Activated CD4-positive, alpha-beta memory T cell treated with anti-CD3 and anti-CD28 coated beads, Interleukin-2, amount 10 ng/mL, durations not matched to agents 7 days and 5 days (primary cell): Measurements from ENCODE around the gene PRSS12. TPM values are rescaled to one million over a fixed set of nuclear protein-coding genes. Genes with fewer than 3 reads are reported as not detected.

Experiments
- CTCF ChIA-PET: fragments of 350-600 bp; sonication (Branson Sonifier 250); formaldehyde crosslinking; loops from one replicate; lab custom pipeline; 2021; ENCODE audit warnings: antibody characterized with exemption, inconsistent platforms; lab: Charles Lee
- POLR2A ChIA-PET: fragments of 350-600 bp; sonication (Branson Sonifier 250); formaldehyde crosslinking; loops from one replicate; lab custom pipeline; 2021; ENCODE audit warnings: antibody characterized with exemption; lab: Charles Lee
- DNase-seq: peaks from one replicate; pipeline ENCODE4 v3.0.0-alpha.2; 2020
- H3K27ac Mint-ChIP-seq: one replicate; pipeline ENCODE4 v1.8.0; 2021; ENCODE audit warnings: mild to moderate bottlenecking, mixed read lengths
- H3K27me3 Mint-ChIP-seq: one replicate; pipeline ENCODE4 v1.8.0; 2021; ENCODE audit warnings: mixed read lengths
- H3K36me3 Mint-ChIP-seq: one replicate; pipeline ENCODE4 v1.8.0; 2021; ENCODE audit warnings: low read depth, mixed read lengths
- H3K4me1 Mint-ChIP-seq: one replicate; pipeline ENCODE4 v1.8.0; 2021; ENCODE audit warnings: mixed read lengths
- H3K4me3 Mint-ChIP-seq: one replicate; pipeline ENCODE4 v1.8.0; 2021; ENCODE audit warnings: mild to moderate bottlenecking, mixed read lengths
- H3K9me3 Mint-ChIP-seq: one replicate; pipeline ENCODE4 v1.8.0; 2021; ENCODE audit warnings: mixed read lengths
- total RNA-seq, 2 experiments: library from RNA; stranded (reverse); gene quantifications; one replicate each; pipeline ENCODE4 v1.2.3, GENCODE V29; 2021

PRSS12 gene
- total RNA-seq, 2 experiments from 2014 or later: not detected

DNA sequence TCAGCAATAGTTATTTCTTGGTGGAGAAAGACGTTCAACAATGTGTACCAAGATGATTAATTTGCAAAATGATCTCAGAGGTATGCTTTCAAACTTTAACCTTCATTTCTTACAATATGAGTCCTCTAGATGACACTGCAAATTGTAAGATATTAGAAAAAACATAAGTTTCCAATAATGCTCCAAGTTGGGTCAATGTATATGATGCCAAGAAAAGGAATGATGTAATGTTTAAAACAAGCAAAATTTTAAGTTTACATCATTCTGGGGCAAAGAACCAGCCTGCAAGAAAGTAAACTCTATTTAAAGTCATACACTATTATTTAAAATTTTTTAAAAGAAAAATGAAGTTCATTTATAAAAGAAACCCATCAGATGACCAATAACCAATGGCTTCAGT is 56.1 kb downstream of the PRSS12 start:
- no peaks in the 10 kb centered on the region for H3K4me1 Mint-ChIP-seq
- peaks cover 5% of the 10 kb centered on the region for H3K27me3 Mint-ChIP-seq

GRCh38 chr4:118290951-118291350 is 61.9 kb downstream of the PRSS12 start:
- Mint-ChIP-seq H3K27ac (no peak overlapping the region), H3K36me3 (no peaks in the 10 kb centered on the region), H3K4me1 (no peaks in the 10 kb centered on the region), H3K27me3 (no peaks in the 10 kb centered on the region), H3K4me3 (no peak overlapping the region), H3K9me3 (no peaks in the 10 kb centered on the region)
- ChIA-PET POLR2A (no interaction called here), CTCF (no interaction called here)
- no peak for DNase-seq

More for the DNA sequence above, 56.1 kb downstream of the PRSS12 start:
- ChIA-PET POLR2A (no interaction called here), CTCF (no interaction called here)
- Mint-ChIP-seq H3K9me3 (no peaks in the 10 kb centered on the region), H3K27ac (no peak overlapping the region), H3K36me3 (no peaks in the 10 kb centered on the region), H3K4me3 (no peak overlapping the region)
- no peak for DNase-seq

DNA sequence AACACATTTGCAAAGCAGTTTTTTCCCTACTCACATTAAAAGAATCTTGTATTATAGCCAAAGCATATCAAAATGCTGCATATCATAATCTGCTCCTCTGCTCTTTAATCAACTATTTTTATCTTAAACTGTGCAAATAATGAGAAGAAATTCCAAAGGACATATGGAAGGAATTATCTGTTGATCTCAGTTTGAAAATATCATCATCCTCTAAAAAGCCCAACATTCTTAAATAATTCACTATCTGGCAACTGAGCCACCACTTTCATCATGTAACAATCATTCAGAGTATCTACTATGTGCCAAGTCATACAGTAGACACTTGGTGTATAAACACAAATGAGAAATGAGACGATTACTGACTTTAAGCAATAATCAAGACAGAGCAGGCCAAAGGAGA is 63.0 kb downstream of the PRSS12 start:
- ChIA-PET CTCF (no interaction called here), POLR2A (no interaction called here)
- no peak overlapping the region for H3K4me3 Mint-ChIP-seq
- H3K9me3 Mint-ChIP-seq: no peaks in the 10 kb centered on the region
- H3K27ac Mint-ChIP-seq: no peak overlapping the region
- DNase-seq: no peak
- H3K36me3 Mint-ChIP-seq: no peaks in the 10 kb centered on the region
- H3K4me1 Mint-ChIP-seq: no peaks in the 10 kb centered on the region
- H3K27me3 Mint-ChIP-seq: no peaks in the 10 kb centered on the region

GRCh38 chr4:118287711-118288451 is 64.9 kb downstream of the PRSS12 start:
- Mint-ChIP-seq H3K27me3 (no peaks in the 10 kb centered on the region), H3K4me3 (no peak overlapping the region), H3K9me3 (no peaks in the 10 kb centered on the region), H3K27ac (no peak overlapping the region), H3K4me1 (peaks cover 1% of the 10 kb centered on the region), H3K36me3 (peaks cover 3% of the 10 kb centered on the region)
- DNase-seq: no peak
- CTCF ChIA-PET: no interaction called here
- POLR2A ChIA-PET: no interaction called here

DNA sequence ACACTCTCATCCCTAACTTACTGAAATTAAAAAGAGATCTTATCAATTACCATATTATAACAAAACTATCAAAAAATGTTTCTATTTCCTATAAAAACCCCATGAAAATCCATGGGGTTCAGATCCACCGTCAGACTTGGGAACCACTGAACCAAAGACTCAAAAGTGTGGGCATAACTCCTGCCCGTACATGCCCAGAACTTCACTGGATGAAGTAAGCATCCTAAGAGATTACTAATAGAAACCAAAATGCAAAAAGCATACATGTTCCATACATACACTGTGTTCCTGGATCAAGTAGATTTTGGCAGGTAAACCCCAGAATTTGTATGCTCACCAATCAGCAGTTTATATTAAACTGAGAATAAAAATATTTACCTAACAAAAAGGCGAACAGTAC is 66.1 kb downstream of the PRSS12 start:
- Mint-ChIP-seq H3K36me3 (peaks cover 9% of the 10 kb centered on the region), H3K27me3 (no peaks in the 10 kb centered on the region), H3K27ac (no peak overlapping the region), H3K4me1 (peaks cover 9% of the 10 kb centered on the region), H3K9me3 (no peaks in the 10 kb centered on the region), H3K4me3 (no peak overlapping the region)
- DNase-seq: no peak
- ChIA-PET POLR2A (no interaction called here), CTCF (no interaction called here)

DNA sequence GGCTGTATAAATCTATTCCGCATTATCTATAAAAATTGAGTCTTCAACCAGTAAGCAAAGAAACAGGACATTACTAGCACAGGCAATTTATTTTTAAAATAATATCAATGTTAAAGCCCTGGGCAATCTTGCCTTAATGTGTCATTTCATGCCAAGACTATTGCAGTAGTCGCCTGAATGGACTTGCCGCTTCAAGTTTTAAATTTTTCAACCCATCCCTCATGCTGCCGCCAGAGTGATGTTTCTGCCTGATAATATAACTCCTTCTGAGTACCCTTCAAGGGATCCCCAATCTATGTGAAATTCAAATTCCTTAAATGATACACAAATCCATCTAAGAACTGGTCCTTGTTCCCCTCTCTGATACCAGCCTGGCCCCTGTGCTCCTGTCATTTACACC is 66.9 kb downstream of the PRSS12 start:
- Mint-ChIP-seq H3K4me1 (peaks cover 16% of the 10 kb centered on the region), H3K36me3 (peaks cover 17% of the 10 kb centered on the region), H3K27me3 (no peaks in the 10 kb centered on the region), H3K9me3 (no peaks in the 10 kb centered on the region), H3K4me3 (no peak overlapping the region), H3K27ac (no peak overlapping the region)
- POLR2A ChIA-PET: no interaction called here
- DNase-seq: no peak
- CTCF ChIA-PET: no interaction called here

DNA sequence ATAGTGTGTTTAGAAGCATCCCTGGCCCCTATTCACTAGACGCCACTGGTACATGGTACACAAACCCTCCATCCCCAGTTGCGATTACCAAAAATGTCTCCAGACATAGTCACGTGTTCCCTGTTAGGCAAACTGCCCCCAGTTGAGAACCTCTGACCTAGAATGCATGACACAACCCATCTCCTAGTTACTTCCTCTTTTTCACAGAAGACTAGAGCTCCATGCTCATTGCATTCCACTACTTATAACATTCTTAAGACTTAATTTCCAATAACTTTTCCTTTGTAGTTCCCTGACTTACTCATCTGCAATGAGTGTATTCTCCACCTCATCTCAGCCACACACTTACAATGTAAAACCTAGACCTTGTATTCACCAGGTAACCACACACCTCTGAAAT is 68.6 kb downstream of the PRSS12 start:
- Mint-ChIP-seq H3K36me3 (peaks cover 29% of the 10 kb centered on the region), H3K27ac (no peak overlapping the region), H3K27me3 (no peaks in the 10 kb centered on the region), H3K4me1 (peaks cover 29% of the 10 kb centered on the region), H3K4me3 (no peak overlapping the region), H3K9me3 (no peaks in the 10 kb centered on the region)
- CTCF ChIA-PET: no interaction called here
- no peak for DNase-seq
- POLR2A ChIA-PET: no interaction called here

DNA sequence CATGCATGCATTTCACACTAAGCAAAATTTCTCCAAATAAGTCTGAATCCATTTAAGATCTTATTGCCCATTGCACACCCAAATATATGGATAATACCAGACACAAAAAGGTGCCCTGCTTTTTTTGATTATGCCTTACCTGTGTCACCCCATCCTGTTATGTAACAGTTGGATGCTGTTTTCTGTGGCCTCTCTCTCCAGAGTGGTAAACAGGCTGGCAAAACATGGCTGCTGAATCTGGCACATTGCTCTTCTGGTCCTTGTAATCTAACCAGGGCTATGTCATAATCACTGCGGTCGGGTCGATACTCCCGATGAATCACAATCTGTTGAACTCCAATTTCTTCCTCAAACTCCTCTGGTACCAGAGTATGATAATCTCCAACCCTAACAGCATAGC is 70.1 kb downstream of the PRSS12 start:
- Mint-ChIP-seq H3K4me1 (peaks cover 33% of the 10 kb centered on the region), H3K4me3 (no peak overlapping the region), H3K36me3 (peaks cover 32% of the 10 kb centered on the region), H3K9me3 (no peaks in the 10 kb centered on the region), H3K27me3 (no peaks in the 10 kb centered on the region), H3K27ac (no peak overlapping the region)
- ChIA-PET POLR2A (no interaction called here), CTCF (interaction anchor here (1.4 kb wide), 1 partner anchor 70 kb away, joined by 6 read pairs; the partner anchor contains the start of gene PRSS12)
- no peak for DNase-seq

GRCh38 chr4:118281611-118282442 is 71.0 kb downstream of the PRSS12 start:
- H3K4me1 Mint-ChIP-seq: peaks cover 41% of the 10 kb centered on the region
- ChIA-PET CTCF (interaction anchor here (1.5 kb wide), 1 partner anchor 71 kb away, joined by 6 read pairs; the partner anchor contains the start of gene PRSS12), POLR2A (no interaction called here)
- H3K9me3 Mint-ChIP-seq: no peaks in the 10 kb centered on the region
- no peak overlapping the region for H3K27ac Mint-ChIP-seq
- H3K27me3 Mint-ChIP-seq: no peaks in the 10 kb centered on the region
- peaks cover 32% of the 10 kb centered on the region for H3K36me3 Mint-ChIP-seq
- H3K4me3 Mint-ChIP-seq: no peak overlapping the region
- DNase-seq: no peak

DNA sequence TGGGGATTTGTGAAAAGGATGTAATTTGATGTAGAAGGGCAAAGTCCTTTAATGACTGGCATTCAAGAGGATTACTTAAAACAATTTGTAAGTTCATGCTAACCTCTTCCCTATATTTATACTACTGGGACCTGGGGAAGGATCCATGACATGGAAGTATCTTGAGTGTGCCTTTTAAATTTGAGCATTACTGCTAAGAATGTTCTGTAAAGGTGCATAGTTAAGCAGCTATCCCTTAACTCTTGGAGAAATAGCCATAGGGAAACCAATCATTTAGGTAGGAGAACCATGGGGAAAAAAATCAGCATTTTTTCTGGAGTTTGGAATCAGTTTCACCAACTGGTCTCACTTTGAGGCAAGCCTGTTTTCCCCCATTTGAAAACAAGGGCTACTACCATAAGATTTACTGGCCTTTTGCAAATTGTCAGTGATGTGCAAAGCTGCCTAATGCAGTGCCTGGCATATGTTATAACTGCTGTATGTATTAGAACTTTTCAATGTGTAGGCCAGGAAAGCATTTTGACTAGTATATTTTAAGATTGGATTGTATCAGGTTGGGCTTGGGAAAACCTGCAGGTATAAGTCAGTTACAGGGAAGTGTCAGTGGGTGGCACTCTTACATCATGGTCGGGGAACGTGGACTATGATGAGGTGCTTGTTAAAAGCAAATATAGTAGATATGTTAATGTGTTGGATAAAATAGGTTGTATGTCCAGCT is 72.1 kb downstream of the PRSS12 start:
- Mint-ChIP-seq H3K27ac (peak overlapping the region; percentile 48), H3K36me3 (peaks cover 32% of the 10 kb centered on the region), H3K27me3 (no peaks in the 10 kb centered on the region), H3K4me1 (peaks cover 43% of the 10 kb centered on the region), H3K9me3 (no peaks in the 10 kb centered on the region), H3K4me3 (peak overlapping the region; percentile 93)
- peak; percentile 57 for DNase-seq
- ChIA-PET POLR2A (no interaction called here), CTCF (interaction anchor here (1.5 kb wide), 1 partner anchor 72 kb away, joined by 6 read pairs; the partner anchor contains the start of gene PRSS12)

GRCh38 chr4:118279920-118280432 is 72.8 kb downstream of the PRSS12 start:
- CTCF ChIA-PET: interaction anchor here (1.0 to 1.5 kb wide), 2 partner anchors 73 kb away, joined by 6 read pairs; partner anchors contain the start of gene PRSS12
- Mint-ChIP-seq H3K9me3 (no peaks in the 10 kb centered on the region), H3K27ac (peak overlapping the region; percentile 89), H3K4me1 (peaks cover 43% of the 10 kb centered on the region), H3K4me3 (peak overlapping the region; percentile 93), H3K36me3 (peaks cover 32% of the 10 kb centered on the region), H3K27me3 (no peaks in the 10 kb centered on the region)
- POLR2A ChIA-PET: no interaction called here
- DNase-seq: no peak

DNA sequence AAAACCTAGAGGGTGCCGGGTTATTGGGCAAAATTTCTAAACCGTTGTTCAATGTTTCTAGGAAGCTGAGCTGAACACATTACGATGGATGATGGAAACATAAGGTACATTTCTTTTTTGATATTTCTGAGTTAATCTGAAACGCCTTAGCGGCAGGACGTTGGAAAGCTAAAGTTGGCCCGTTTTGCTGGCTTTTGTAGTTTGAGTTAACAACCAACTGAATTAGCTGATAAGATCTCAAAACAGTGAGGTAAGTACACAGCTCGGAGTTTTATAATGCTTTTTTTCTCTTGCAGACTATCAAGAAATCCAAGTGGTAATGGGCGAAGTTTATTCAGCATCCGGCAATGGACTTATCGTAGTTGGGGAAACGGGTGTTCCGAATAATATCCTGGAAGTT is 73.5 kb downstream of the PRSS12 start:
- H3K27me3 Mint-ChIP-seq: no peaks in the 10 kb centered on the region
- peak overlapping the region; percentile 89 for H3K27ac Mint-ChIP-seq
- POLR2A ChIA-PET: interaction anchor here (0.9 kb wide), 1 partner anchor 406 kb away, joined by 4 read pairs; the partner anchor contains the start of gene METTL14
- CTCF ChIA-PET: interaction anchor here (1.0 kb wide), 1 partner anchor 74 kb away, joined by 6 read pairs; the partner anchor contains the start of gene PRSS12
- H3K4me3 Mint-ChIP-seq: peak overlapping the region; percentile 93
- no peaks in the 10 kb centered on the region for H3K9me3 Mint-ChIP-seq
- peaks cover 32% of the 10 kb centered on the region for H3K36me3 Mint-ChIP-seq
- H3K4me1 Mint-ChIP-seq: peaks cover 43% of the 10 kb centered on the region
- DNase-seq: no peak
